GM19468 (cell line): Measurements from ENCODE around the gene GLYATL2.
A peak's percentile ranks its signal among the peaks of the same experiment; 100 is the strongest.

ENCODE experiments used
- ATAC-seq: cut with Tn5 transposase; IDR thresholded peaks from one replicate; pipeline ENCODE4 v1.9.1; 2021; ENCODE audit warnings: mild to moderate bottlenecking, moderate library complexity, moderate number of reproducible peaks; ENCODE audit not compliant: unreplicated experiment; ENCODE audit errors: extremely low read depth

GLYATL2 gene

DNA sequence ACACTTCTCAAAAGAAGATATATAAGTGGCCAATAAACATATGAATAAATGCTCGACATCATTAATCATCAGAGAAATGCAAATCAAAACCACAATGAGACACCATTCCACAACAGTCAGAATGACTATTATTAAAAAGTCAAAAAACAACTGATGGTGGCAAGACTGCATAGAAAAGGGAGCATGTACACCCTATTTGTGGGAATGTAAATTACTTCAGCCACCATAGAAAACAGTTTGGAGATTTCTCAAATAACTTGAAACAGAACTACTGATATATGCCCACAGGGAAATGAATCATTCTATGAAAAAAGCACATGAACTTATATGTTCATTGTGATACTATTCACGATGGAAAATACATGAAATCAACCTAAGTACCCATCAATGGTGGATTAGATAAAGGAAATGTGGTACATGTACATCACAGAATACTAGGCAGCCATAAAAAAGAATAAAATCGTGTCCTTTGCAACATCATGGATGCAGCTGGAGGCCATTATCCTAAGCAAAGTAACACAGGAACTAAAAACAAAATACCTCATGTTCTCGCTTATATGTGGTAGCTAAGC lies 42.4 kb downstream of the GLYATL2 start:
- ATAC-seq = no peak

DNA sequence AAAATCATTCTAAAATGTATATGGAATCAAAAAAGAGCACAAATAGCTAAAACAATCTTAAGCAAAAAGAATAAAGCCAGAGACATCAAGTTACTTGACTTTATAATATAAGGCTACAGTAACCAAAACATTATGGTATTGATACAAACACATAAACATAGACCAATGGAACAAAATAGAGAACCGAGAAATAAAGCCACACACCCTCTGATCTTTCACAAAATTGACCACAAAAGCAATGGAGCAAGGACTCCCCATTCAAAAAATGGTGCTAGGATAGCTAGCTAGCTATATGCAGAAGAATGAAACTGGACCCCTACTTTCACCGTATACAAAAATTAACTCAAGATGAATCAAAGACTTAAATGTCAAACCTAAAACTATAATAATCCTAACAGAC lies 43.2 kb downstream of the GLYATL2 start:
- ATAC-seq = no peak

DNA sequence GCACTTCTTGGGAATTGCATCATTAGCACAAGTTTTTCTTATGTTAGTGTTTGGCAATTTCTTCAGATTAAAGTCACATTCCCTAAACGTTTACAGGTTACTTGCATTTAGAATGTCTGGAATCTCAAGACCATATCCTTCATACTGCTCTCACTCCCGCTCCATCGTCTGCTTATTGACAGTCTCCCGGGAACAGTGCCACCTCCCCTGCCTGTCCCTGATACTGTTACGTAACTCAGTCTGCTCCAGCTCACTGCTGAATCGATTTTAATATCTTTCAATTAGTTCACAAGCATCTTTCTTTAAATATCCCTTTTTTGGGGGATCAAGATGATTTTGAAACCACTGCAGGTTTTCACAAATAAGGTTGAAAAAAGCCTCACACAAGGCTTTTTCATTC lies 48.2 kb downstream of the GLYATL2 start:
- ATAC-seq = no peak

DNA sequence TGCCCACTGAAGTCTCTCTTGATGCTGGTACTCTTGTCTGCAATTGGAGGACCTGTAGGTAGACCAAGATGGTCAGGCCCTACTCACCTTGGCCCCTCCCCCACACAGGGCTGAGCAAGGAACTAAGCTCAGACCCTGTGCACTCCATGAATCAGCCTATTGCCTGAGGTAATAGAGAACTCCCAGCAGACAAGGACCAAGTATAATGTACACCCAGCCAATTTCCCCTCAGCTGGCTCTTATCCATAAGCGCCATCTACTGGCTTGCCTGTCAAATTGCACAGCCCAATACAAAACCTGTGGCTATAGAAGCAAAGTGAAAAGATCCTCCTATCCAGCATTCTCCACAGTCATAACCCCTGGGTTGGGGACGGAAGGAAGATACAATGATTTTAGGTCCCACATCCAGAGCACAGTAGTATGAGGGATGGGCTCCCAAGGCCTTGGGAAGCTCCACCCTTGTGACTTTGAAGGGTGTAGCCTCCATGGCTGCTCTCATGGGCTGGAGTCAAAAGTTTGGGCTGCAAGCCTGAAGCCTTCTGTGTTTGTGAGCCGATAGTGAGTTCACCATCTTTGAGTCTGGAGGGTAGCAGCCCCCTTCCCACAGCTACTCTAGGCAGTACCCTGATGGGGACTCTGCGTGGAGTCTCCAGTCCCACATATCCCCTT lies 56.0 kb downstream of the GLYATL2 start:
- ATAC-seq = peak; percentile 85

DNA sequence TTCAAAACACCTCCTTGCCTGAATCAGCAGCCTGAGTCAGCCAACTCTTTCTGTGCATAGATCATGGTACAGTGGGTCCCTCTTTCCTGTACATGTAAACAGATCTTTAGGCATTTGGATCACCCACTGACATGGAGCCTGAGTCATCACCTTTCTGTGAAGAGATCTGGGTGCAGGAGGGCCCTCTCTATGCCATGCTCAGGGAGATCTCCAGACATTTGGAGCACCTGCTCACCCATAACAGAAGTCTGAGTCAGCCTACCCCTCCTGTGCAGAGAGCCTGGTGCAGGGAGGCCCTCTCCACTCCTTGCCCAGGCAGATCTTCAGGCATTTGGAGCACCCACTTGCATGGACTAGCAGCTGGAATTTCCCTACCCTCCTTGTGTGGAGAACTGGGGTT lies 56.6 kb downstream of the GLYATL2 start:
- no peak for ATAC-seq

DNA sequence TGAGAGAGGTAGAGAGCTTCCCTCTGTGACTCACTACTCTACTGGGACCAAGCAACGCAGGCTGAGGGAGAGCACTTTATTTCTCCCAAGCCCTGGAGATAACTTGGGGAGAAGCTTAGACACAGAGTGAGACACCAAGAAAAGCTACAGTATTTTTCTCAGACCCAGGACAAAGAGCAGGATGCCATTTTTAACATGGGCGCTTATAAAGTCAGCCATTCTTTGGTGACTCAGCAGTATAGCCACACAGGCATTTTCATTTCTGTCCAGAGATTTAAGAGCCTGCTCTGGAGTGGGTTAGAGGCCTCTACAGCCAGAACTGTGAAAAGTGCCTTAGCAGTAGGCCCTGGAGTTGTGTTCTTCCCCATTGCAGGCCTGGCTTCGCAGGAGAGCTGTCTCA lies 57.8 kb downstream of the GLYATL2 start:
- ATAC-seq = no peak

DNA sequence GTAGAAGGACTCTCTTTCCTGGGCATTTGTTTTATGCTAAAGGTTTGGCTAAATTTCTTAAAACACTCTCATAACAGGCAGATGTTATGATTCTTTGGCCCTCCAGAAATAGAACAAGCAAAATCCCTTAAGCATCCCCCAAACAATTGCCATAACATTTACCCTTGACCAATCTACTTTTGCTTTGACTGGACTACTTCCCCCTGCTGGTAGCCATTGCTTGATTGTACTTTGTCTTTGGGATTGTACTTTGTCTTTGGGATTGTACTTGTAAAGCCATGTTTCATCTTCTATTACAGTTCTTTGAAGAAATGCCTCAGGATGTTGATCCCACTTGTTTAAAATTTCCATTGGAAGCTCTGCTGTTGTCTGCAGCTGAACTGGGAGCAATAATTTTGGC lies 59.5 kb downstream of the GLYATL2 start:
- ATAC-seq = no peak
